Posterior cingulate gyrus (tissue), 11 donors: ENCODE results near the gene JAKMIP1.
A peak's percentile ranks its signal among the peaks of the same experiment; 100 is the strongest.

Experiments
- DNase-seq, 10 donors: peaks; one replicate each; pipeline versions ENCODE4 v3.0.0 to v3.0.0-alpha.2; 2020 to 2021; ENCODE audit warnings: mixed read lengths in 3 of 10
- intact Hi-C: fragments of 100-400 bp; cut with DNase I; formaldehyde crosslinking; loops from one replicate; pipeline ENCODE4 v1.15.1; 2023

The JAKMIP1 gene

DNA sequence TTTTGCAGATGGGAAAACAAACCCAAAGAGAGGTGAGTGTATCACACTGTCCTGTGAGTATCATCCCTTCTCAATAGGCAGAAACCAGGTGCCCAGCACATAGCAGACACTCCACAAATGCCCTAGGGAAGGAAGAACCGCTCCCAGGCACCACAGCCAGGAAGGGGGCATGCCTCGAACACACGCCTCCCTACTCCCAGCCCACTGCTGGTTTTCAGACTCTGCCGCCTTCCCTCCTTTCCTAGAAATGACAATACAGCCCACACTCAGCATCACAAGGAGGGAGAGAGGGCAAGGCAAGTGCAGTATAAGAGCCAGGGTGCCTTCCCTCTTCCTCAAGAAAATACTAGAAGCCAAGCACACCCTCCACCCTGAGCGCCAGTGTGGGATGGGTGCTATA lies 16.2 kb downstream of the JAKMIP1 start:
- intact Hi-C loops = no loop called here
- DNase-seq = peak in 1 of 10 donors; percentile 51

DNA sequence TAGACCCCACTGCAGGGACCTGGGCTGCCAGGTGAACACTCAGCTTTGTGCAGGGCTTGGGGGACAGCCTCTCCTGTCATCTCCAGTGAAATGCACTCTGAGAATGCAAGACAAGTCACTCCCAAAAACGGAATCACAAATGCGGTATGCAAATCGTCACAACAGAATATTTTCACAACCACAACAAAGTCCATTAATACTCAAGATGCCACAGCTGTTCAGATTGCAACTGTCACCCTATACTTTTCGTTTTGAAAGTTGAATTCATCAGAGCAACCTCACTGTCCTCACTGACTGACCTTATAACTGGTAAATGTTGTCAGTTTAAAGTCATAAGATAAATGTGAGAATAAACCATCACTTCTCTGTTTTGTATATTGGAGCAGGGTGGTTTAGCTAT lies 16.6 kb downstream of the JAKMIP1 start:
- intact Hi-C loops = no loop called here
- peak in 1 of 10 donors; percentile 5 for DNase-seq

DNA sequence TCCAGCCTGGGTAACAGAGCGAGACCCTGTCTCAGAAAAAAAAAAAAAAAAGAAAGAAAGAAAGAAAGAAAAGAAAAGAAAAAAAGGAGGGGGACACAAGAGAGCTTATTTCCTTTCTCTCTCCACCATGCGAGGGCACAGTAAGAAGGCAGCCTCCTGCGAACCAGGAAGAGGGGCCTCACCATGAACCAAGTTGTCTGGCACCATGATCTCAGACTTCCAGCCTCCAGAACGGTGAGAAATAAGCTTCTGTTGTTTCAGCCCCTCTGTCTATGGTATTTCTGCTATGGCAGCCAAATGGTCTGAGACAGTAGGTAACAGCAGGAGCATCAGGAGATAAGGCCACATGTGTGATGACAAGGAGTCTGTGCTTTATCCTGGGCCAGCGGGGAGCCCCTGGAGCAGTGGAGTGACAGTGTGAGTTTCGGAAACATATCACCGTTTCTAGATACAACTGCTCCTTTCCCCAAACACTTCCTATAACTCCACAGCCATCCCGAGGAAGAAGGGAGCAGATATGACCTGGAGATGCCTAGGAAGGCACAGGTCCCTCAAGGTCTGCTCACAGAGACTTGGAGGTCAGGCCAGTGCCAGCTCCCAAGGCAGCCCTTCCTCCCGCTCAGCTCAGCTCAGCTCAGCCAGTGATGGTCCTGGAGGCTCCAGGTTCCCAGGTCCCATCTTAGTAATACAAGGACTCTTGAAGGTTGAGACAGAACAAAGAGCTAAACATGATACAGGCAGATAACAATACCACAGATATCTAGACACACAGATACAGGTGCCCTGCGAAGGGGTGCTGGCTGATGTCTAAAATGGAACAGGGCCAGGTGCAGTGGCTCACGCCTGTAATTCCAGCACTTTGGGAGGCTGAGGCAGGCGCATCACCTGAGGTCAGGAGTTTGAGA lies 17.7 kb downstream of the JAKMIP1 start:
- peak in 1 of 10 donors; percentile 41 for DNase-seq
- intact Hi-C loops = no loop called here

DNA sequence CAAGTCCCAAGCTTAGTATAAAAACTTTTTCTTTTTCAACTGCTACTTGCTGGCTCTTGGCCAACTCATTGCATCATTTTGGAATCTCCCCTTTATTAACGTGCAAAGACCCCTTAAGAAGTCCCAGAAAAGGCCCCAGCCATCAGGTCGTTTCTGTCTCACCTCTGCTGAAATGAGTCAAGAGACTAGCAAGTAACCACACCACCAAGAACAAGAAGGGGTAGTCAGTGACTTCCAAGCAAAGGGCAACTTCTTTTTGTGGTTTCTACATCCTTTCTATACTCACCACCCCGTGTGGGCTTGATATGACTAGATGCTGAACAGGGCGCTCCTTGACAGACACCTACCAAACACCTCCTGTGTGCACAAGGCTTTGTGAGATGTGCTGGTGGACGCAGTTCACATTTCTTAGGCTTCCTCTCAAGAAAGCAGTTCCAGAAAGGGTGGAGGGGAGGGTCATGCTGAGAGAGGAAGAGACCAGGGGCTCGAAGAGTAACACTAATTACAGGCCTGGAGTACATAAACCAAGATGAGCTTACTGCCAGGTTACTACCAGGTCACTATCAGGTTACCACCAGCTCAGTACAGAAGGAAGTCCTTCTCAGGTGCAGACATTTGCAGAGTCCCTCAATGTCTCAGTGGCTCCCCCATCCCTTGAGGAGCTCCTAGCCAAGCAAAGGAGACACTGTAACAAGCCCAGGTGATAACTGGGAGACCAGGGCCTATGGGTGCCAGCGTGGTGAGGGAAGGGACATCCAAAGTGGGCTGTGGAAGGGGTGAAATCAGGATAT lies 19.3 kb downstream of the JAKMIP1 start:
- peak in 1 of 10 donors; percentile 72 for DNase-seq
- intact Hi-C loops = no loop called here

DNA sequence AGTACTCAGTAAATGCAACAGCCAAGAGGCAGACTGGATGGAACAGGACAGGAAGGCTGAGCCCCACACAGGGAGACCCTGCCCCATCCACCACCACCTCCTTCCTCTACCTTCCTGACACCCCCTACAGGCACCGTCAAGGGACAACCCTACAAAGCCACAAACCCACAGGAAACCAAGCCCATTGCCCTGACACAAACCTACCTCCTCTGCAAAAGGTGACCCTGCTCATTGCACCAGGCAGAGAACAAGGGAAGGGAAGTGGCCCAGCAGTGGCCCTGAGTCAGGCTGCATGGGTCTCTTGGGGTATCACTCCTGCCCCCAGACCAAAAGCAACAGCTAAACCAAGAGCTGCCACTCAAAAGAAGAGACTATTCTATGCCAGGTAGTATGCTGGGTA lies 21.0 kb downstream of the JAKMIP1 start:
- DNase-seq = peak in 2 of 10 donors; percentile 24 to 32
- intact Hi-C loops = no loop called here

DNA sequence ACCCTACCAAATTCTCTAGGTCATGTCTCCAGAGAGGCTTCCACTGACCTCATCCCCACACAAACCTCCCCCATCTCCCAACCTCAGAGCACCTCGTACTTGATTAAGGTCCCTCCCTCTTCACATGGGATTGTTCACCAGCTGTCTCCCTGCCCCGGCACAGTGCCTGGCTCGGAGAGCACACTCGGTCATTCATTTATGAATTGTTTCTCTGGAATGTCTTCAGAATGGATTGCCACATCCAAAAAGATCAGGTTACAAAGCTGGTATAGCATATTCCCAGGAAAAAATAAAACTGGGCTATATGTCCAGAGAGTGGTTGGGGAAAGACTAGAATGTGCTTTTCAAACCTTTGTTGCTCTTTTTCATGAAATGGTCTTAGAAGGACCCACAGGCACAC lies 21.6 kb downstream of the JAKMIP1 start:
- intact Hi-C loops = no loop called here
- peak in 1 of 10 donors; percentile 5 for DNase-seq

DNA sequence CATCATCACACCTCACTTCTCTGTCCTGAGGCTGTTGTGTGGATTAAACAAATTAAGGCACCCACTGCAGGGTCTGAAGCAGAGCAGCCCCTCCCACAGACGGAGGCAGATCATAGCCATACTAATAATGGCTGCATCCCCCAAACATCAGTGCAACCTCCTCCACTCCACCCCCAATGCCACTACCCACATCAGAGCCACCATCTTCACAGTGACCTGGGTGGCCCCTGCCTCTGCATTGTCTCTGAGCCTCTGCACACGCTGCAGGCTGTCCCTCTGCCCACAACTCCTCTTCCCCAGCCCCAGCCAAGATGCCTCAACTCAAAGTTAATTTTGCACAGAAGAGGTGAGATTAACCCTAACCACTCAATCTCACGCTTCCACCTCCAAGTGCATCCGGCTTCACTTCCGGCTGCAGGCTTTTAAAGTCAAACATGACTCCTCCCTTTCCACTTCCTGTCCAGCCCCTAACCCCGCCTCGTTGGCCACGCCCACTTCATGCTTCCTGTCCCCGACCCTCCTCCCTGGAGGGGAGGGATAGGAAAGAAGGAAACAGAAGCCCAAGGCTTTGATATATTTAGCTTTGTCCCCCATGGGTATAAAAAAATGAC lies 22.7 kb downstream of the JAKMIP1 start:
- intact Hi-C loops = no loop called here
- peak in 2 of 10 donors; percentile 43 to 74 for DNase-seq

DNA sequence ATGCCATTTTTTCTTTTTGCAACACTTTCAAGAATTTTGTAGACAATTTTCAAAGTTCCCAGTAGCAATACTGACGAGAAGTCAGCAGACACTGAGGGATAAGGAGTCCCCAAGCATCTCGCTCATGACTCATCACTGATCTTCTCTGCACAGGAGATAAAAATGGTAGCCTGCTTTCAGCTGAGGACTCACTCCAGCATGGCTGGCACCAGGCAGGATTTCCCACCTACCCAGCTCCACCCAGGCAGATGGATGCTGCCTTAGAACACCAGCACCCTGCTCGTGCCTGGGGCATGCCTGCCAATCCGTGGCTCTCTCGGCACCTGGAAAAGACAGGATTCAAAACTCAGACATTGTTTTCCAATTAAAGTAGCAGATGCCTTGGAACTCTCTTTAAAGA lies 24.9 kb downstream of the JAKMIP1 start:
- peak in 8 of 10 donors; percentile 41 to 94 (median 73) for DNase-seq
- intact Hi-C loops = no loop called here

DNA sequence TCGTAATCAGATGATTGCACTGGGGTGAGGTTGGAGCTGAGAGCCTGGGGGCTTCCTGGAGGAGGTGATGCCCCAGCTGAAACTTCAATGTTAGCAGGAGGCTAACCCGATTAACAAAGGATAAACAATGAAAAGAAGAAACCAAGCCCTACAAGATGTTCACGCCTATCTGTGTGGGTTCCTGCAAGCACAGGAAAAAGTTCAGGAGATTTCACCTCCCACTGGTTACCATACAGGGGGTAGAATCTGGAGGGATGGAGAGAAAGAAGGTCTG lies 27.5 kb downstream of the JAKMIP1 start:
- DNase-seq = no peak
- intact Hi-C loops = no loop called here

DNA sequence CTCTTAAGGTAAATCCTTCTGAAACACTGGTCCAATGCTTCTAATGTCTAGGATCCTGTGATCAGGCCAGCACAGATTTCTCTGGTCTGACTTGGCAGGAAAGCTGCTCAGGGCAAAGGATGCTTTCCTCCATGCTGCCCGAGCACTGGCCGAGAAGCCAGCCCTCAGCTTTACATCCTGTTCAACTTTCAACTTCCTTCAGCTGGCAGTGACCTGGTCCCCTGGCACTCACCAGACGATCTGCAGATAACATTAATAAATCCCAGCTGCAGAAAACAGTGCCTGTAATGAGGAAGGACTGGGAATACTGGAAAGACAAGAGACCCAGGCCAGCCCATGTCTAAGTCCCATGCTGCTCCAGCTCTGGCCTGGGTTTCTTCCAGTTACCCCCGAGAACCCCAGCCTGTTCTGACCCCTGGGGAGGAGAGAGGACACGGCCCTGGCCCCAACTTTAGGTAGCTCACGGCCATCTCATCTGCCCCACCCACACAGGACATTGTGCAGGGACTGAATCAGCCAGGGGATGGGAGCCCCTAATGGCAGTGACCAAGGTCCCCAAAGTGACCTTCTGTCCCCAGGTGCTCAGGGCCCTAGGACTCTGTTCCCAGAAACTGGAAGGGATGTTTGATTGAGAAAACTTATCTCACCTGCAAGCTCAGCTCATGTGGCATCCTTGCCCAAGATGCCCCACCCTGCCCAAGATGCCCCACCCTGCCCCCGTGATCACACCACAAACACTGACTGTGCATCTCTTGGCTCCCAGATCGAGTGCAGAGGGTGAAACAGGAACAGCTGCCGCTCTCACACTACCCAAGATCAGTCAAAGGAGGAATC lies 28.0 kb downstream of the JAKMIP1 start:
- DNase-seq = peak in 1 of 10 donors; percentile 57
- intact Hi-C loops = no loop called here

DNA sequence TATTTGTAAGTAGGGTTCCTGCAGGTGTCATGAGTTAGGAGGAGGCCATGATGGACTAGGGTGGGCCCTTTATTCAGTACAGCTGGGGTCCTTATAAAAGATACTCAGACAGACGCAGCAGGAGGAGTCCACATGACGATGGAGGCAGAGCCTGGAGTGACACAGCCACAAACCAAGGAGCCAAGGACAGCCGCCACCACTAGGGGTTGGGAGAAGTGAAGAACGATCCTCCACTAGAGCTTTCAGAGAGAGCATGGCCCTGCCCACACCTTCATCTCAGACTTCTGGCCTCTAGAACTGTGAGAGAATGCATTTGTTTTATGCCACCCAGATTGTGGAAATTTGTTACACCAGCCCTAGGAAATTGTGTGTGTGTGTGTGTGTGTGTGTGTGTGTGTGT lies 31.1 kb downstream of the JAKMIP1 start:
- peak in 1 of 10 donors; percentile 18 for DNase-seq
- intact Hi-C loops = no loop called here

DNA sequence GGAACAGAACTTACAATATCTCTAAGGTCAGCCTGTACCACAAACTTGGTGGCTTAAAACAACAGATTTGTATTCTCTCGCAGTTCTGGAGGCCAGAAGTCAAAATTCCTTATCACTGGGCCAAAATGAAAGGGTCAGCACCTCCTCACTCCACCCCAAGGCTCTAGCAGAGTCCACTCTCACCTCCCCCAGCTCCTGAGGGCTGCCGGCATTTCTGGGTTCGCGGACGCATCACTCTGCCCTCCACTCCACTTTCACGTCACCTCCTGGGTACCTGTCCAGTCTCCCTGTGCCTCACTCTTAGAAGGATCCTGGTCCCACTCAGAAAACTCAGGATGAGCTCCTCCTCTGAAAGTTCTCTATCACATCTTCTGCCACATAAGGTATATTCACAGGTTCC lies 34.6 kb downstream of the JAKMIP1 start:
- peak in 1 of 10 donors; percentile 61 for DNase-seq
- intact Hi-C loops = no loop called here

DNA sequence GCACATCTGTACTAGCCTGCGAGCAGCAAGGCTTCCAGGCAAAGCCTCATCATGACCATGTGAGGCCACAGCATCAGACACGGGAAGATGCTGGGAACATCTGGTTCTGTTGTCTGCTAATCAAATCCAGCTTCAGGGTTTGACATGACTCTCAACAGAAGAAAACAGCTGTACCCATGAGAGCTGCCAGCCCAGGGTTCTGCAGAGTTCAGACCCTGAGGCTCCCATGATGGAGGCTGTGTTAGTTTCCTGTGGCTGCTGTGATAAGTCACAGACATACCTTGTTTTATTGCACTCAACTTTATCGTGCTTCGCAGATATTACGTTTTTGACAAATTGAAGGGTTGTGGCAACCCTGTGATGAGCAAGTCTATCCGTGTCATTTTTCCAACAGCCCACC lies 37.5 kb downstream of the JAKMIP1 start:
- intact Hi-C loops = no loop called here
- DNase-seq = no peak

DNA sequence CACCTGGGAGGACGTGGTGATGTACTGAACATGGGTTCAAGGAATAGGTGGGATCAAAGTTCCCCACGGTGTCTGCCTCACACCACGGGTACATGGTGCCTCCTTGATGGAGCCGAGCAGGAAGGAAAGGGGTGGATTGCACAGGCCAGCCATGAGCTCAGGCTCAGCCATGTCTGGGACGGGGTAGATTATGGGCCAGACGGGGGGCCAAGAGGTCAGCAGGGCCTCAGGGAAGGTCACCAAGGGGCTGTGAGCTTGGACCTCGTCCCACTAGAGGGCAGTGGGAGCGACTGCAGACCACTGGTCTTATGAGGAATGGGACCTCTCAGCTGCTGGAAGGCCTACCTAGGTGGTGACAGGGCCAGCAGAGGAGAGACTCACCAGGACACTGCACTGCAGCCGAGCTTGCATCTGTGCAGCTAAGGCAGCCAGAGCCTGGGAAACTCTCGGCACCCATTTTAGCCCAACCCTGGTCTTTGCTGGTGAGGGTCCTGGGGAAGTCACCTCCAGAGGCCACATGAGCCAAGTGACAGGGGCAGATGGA lies 38.4 kb downstream of the JAKMIP1 start:
- peak in 2 of 10 donors; percentile 52 to 59 for DNase-seq
- intact Hi-C loops = no loop called here

DNA sequence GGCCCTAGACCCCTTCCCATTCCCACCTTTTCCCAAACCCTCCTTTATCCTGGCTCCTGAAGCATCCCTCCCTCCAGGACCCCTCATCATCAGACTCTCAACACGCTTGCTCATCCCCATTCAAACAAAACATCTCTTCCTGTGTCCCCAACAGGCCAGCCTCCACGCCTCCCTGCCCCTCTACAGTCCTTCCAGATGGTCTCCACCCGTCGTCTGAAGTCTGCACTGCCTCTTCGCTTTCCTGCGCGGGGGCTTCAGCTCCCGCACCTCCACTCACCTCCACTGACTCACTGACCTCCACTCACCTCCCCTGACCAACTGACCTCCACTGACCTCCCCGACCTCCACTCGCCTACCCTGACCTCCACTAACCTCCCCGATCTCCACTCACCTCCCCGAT lies 39.8 kb downstream of the JAKMIP1 start:
- peak in 2 of 10 donors; percentile 14 to 65 for DNase-seq
- intact Hi-C loops = no loop called here

DNA sequence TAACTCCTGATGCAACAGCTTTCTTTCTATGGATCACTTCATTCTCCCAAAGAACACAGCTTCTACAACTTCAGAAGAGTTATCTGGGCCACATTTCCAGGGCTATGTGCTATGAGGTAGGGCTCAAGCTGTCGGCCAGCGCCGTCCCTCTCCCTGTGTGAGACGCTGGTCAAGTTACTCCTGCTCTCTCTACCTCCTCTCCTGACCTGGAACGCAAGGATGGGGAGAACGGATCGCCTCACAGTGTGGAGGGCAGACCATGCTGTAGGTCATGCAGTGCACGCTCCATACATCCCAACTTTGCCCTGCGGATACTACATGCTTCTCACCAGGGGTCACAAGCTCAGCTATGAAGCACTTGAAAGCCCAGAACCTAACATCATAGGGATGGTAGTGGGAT lies 42.4 kb downstream of the JAKMIP1 start:
- peak in 1 of 10 donors; percentile 24 for DNase-seq

DNA sequence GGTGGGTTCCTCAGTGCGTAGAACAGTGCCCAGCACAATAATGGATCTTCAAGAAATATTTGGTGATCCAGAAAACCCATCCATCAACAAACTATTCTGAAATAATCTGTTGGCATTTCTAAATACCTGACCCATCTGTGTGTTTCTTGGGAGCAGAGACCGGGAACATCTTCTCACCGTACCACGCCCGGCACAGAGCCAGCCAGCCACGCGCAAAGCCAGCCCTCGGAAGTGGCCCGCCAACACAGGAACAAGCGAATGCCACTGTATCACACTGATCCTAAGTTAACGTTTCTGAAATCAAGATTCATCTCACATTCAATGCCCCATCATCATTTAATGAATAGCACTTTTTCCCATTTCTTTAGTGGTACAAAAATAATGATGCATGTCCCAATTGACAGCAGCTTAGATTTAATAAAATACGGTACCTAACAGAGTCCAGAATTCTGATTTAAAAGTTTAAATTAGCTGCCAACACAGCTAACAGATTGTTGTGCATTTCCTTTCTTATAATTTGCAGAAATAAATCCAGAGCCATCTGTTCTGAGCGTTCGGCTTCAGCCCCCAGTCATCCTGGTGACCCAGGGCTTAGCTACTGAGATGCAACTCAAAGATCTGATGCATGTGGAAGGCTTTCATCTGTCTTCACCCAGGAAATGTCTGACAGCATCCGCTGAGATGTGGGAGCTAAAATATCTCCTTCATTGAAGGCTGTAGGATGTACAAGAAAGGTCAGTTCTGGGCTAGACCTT lies 44.2 kb downstream of the JAKMIP1 start:
- peak in 1 of 10 donors; percentile 74 for DNase-seq
- intact Hi-C loops = no loop called here

More for the DNA sequence above, 42.4 kb downstream of the JAKMIP1 start:
- intact Hi-C loops = no loop called here

DNA sequence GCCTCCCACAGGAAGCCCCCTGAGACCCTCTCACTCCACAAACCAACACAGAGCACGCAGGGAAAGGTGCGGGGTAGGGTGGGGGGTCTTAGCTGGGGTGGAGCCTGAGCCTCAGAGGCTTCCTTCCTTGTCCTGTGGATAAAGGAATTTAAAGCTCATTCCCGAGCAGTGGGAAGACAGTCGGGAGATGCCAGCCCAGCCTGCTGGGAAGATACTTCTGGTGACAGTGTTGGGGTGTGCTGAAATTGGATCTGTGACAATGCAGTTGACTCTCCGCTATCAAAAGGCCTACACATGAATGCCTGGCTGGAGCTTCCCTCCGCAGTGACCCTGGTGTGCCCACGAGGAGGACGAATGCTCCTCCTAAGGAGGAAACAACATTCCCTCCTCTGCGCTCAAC lies 45.5 kb downstream of the JAKMIP1 start:
- peak in 1 of 10 donors; percentile 42 for DNase-seq
- intact Hi-C loops = no loop called here

DNA sequence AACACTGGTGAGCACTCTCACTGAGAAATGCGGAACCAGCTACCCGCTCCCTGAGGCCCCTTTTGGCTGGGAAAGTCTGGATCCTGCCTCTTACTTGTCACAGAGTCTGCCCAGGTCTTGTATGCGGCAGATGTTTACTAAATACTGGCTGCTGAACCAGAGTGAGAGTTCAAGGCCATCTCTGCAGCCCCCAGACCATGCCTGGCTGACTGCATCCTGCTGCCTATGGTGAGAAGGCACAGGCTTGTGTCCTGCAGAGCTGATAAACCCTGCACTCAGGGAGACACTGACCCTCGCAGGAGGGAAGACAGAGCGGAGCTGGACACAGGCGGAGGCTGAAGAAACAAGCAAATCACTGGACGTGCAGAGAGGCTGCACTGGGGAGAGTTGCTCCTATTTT lies 46.5 kb downstream of the JAKMIP1 start:
- intact Hi-C loops = no loop called here

More for the DNA sequence above, 46.5 kb downstream of the JAKMIP1 start:
- DNase-seq = peak in 1 of 10 donors; percentile 32
